ENCODE measurements around the gene CST6.

DNA sequence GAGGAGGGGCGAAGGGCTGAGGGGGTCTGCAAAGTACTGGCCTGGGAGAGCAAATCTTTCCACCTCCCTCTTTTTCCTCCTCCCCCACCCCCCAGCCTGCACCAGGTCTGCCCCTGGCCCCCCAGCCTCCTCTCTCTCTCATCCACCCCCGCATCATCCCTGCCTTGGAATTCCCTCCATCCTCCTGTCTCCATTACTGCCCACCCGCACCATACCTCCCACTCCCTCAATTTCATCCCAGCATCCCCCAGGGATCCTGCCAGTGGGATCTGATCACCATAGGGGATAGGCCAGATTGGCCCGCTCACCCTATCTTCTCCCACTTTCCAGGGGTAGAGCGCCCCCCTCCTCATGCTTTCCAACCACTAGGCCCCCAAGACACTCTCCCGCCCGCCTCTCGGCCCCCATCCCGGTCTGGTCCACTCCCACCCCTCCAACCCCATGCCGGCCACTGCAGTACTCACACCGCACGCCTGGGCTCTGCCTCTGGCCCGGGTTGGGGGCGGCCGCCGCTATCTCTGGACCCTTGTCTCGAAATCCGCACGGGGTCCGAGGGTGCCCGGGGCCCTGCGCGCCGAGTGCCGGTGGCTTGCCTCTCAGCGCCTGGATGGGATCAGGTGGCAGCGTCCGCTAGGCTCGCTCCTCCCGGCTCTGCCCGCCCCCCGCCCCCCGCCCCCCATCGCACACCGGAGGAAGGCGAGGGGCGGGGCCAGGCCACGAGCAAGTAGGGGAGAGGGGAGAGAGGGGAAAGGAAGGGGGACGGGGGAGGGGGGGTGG, 36.9 kb downstream of the CST6 start, which contains the start of gene GAL3ST3:
- TF ChIP-seq SKI (IDR thresholded peaks at IDR 0.05; ENCODE audit: partially characterized antibody) (no peak), NBN (conservative IDR thresholded peaks at IDR 0.05) (no peak), NCOR1 (IDR thresholded peaks at IDR 0.05; ENCODE audit: borderline replicate concordance, low read length) (no peak), ZNF10 (CRISPR knock-in tag; IDR thresholded peaks at IDR 0.05; ENCODE audit: borderline replicate concordance, low read depth) (no peak), SUZ12 (IDR thresholded peaks at IDR 0.05; ENCODE audit: low read depth, low read length) (no peak), CREB1 (IDR thresholded peaks at IDR 0.05) (no peak), CREB1 (CRISPR knock-in tag; IDR thresholded peaks at IDR 0.05) (no peak), ATF7-NPFF (CRISPR knock-in tag; IDR thresholded peaks at IDR 0.05; ENCODE audit: low read depth) (no peak)
- TF ChIP-seq, protein P1, sequence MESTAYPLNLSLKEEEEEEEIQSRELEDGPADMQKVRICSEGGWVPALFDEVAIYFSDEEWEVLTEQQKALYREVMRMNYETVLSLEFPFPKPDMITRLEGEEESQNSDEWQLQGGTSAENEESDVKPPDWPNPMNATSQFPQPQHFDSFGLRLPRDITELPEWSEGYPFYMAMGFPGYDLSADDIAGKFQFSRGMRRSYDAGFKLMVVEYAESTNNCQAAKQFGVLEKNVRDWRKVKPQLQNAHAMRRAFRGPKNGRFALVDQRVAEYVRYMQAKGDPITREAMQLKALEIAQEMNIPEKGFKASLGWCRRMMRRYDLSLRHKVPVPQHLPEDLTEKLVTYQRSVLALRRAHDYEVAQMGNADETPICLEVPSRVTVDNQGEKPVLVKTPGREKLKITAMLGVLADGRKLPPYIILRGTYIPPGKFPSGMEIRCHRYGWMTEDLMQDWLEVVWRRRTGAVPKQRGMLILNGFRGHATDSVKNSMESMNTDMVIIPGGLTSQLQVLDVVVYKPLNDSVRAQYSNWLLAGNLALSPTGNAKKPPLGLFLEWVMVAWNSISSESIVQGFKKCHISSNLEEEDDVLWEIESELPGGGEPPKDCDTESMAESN (CRISPR knock-in tag; conservative IDR thresholded peaks at IDR 0.05): no peak
- TF ChIP-seq, protein P2, sequence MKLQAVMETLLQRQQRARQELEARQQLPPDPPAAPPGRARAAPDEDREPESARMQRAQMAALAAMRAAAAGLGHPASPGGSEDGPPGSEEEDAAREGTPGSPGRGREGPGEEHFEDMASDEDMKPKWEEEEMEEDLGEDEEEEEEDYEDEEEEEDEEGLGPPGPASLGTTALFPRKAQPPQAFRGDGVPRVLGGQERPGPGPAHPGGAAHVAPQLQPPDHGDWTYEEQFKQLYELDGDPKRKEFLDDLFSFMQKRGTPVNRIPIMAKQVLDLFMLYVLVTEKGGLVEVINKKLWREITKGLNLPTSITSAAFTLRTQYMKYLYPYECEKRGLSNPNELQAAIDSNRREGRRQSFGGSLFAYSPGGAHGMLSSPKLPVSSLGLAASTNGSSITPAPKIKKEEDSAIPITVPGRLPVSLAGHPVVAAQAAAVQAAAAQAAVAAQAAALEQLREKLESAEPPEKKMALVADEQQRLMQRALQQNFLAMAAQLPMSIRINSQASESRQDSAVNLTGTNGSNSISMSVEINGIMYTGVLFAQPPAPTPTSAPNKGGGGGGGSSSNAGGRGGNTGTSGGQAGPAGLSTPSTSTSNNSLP (IDR thresholded peaks at IDR 0.05; ENCODE audit: low read depth, low read length): no peak

All from HepG2 (cell line).